GM19239 (cell line): ENCODE results near the gene GPR132.
"Not testable (repeated sequence)": the region's sequence is repeated elsewhere in the genome, so short reads cannot be mapped to it uniquely, and the experiment has no call there.

Experiments
- DNase-seq: peaks from one replicate; pipeline ENCODE4 v3.0.0; 2011; ENCODE audit warnings: low spot score; ENCODE audit not compliant: insufficient read length
- FAIRE-seq: peaks from 2 replicates; lab custom pipeline; 2011; peaks lifted over from hg19 to GRCh38; lab: Jason Lieb, UNC

GPR132 gene, protein sequence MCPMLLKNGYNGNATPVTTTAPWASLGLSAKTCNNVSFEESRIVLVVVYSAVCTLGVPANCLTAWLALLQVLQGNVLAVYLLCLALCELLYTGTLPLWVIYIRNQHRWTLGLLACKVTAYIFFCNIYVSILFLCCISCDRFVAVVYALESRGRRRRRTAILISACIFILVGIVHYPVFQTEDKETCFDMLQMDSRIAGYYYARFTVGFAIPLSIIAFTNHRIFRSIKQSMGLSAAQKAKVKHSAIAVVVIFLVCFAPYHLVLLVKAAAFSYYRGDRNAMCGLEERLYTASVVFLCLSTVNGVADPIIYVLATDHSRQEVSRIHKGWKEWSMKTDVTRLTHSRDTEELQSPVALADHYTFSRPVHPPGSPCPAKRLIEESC

GRCh38 chr14:105065280-105066228 is at the start of gene GPR132:
GPR132 (minus strand) TSS chr14:105065430; CDS start chr14:105055420, 10,010 bp downstream.
- FAIRE-seq, result peak; percentile 100
- DNase-seq, result peak; percentile 83

- DNase-seq, FAIRE-seq: not testable (repeated sequence)
These were observed 44.0 kb upstream of the GPR132 start for GRCh38 chr14:105109243-105109642.

GRCh38 chr14:105108516-105108864 is 43.3 kb upstream of the GPR132 start:
- no peak for FAIRE-seq
- DNase-seq, result no peak

- DNase-seq, result no peak
- no peak for FAIRE-seq
These were observed 42.7 kb upstream of the GPR132 start for GRCh38 chr14:105107781-105108515.

GRCh38 chr14:105107351-105107750 is 42.1 kb upstream of the GPR132 start:
- DNase-seq (no peak), FAIRE-seq (no peak)

DNA sequence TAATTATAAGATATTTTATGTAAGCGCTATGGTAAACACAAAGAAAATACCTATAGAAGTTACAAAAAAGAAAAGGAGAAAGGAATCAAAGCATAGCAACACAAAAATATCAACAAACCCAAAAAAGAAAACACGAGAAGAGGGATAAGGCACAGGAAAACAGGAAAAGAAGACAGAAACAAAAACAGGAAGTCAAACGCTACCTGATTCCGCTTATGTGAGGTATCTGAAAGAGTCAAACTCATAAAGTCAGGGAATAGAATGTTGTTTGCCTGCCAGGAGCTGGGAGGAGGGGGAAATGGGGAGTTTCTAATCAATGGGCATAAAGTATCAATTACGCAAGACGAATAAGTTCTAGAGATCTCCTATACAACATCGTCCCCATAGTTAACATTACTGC is 39.9 kb upstream of the GPR132 start:
- no peak for FAIRE-seq

DNA sequence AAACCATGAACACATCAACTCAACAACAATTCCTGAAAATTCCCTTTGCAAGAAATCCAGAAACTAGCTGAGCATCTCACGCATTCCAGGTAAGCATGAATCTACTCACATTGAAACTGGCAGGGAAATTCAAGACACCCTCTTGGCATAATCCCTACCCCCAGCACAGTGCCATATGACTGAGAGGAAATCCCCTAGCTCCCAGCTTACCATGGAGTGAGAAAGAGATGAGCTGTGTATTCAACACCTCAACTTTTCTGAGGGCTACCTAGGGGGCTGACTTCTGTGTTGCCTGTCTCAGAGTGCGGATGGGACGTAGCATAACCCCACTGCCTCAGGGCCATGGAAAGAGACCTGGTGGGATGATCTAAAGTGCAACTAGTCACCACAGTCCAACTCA is 37.7 kb upstream of the GPR132 start:
- FAIRE-seq (no peak), DNase-seq (no peak)

More for the DNA sequence above, 39.9 kb upstream of the GPR132 start:
- no peak for DNase-seq

DNA sequence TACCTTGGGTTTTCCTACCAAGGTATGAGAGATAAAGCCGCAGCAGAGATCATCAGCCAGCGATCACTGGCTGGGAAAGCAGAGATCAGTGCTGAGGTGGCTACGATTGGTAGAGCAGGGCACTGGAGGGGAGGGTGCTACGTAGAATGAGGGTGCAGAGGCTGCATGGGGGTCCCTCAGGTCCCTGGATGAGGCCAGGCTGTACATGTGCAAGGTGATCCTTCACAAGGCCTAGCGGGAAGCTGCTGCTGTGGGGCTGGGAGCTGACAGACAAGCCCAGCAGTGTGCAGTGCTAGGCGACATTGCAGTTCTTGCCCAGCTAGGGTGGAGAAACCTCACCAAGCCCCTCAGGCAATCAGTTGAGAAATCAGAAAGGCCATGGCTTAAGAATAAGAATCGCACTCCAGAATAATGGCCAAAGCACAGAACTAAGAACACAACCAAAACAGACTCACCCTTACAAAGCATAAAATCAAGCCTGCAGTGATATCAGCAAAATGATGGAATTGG is 37.2 kb upstream of the GPR132 start:
- DNase-seq (no peak), FAIRE-seq (no peak)

- DNase-seq, result no peak
- no peak for FAIRE-seq
These were observed 35.7 kb upstream of the GPR132 start for GRCh38 chr14:105100910-105101309.

DNA sequence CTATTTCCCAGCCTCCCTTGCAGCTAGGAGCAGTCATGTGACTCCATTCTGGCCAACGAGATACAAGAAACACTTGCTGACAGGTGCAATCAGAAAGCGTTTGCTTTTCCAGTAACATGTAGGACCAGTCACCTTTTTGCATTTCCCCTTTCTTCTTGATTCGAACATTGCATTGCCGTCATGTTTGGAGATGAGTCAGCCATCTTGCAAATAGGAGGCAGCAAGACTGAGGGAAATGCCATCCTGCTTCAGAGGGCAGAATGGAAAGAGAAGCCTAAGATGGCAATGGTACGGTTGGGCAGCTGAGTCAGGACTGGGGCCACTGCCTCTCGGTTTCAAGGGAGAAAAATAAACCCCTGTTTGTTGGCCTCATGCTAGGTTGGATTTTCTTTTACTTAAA is 34.5 kb upstream of the GPR132 start:
- no peak for FAIRE-seq

GRCh38 chr14:105098316-105098715 is 33.1 kb upstream of the GPR132 start:
- FAIRE-seq, result no peak
- DNase-seq, result no peak

More for the DNA sequence above, 34.5 kb upstream of the GPR132 start:
- DNase-seq, result no peak

DNA sequence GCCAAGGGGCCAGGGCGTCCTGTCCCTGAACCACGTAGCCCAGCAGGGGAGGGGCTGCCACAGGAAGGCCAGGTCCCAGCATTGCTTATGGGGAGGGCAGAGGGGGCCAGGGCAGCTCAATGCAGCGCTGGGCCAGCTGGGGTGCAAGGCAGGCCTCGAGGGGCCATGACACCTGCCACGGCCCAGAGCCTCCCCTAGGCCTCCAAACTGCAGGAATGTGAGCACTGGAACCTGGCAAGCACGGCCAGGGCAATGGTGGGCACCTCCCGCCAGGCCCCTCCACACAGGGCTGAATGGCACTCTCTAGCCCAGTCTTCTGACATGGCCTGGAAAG is 32.5 kb upstream of the GPR132 start:
- FAIRE-seq, result no peak

DNA sequence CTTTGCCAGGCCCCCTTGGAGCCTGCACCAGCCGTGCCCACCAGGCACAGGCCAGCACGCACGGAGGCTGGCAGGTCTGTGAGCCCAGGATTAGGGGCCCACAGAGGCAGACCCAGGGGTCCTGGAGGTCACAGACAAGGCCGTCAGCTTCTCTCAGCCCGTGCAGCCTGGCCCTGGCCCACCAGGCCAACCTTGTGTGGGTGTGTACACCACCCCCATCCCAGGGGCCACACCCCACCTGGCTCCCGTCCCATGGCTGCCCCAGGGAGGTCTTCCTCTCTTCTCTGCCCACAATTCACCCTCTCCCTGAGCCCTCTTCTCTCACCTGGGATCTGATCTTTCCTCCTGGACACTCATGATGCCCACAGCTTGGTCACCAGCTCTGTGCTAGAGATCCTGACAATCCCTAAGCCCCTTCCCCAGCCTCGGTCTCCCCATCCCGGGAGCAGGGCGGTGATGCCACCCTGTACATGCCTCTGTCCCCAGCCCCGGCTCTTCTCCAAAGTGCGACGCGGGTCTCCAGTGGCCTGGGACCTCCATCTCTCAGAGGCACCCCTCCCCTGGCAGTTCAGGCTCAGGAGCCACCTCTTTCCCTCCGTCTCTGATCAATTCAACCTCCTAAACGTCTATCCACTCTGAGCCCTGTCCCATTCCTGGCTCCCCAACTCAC is 31.1 kb upstream of the GPR132 start:
- no peak for DNase-seq
- FAIRE-seq, result no peak

More for the DNA sequence above, 32.5 kb upstream of the GPR132 start:
- DNase-seq, result no peak

DNA sequence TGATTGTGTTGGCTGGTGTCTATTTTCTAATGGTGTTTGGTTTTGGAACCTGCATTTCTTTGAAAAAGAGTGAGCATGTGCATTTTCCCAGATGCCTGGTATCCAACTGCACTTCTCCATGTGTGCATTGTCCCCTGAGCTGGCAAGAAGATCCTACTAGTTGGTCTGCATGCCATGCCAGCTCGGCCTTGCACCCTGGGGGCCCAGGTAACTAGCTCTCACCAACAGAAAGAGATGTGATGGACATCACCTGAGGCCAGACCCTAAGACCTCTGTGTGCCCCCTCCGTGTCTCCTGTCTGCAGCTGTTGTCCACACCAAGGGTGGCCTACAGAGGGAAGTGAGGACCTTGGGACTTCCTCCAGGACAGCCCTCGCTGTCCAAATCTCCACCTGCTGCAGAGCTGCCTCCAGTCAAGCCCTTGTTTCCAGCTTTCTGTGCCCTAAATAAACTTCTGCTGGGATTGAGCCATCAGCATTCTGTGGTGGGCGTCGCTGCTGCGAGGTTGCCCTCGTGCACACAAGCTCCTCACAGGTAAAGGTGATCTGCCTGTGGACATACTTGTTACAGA is 30.1 kb upstream of the GPR132 start:
- FAIRE-seq, result no peak
- DNase-seq, result no peak

DNA sequence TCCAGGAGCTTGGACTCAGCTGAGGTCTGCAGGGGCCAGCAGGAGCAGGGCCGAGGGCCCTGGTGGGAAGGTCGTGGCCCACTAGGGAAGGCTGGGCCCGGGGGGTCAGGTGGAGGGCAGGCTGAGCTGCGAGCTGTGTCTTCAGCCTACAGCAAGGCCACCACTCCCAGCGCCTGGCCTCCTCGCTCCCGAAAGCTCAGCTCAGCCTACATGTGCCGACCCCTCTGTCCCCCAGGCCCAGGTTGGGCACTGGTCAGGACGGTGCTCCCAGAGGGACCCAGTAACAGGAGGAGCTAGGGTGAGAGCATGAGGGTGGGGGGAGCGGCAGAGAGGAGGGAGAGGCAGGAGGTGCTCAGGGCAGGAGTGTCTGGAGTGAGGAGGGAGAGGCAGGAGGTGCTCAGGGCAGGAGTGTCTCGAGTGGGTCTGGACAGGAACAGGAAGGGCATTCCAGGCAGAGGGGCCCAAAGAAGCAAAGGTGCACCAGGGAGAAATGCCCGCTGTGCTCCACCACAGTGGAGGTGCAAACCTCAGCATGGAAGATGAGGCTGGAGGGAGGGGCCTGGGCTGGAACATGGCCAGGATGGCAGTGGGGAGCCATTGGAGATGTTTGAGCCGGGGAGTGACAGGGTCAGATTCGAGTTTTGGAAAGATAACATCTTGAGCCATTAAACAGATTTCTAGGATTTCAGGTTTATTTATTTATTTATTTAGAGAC is 29.1 kb upstream of the GPR132 start:
- FAIRE-seq, result no peak
- DNase-seq, result no peak

DNA sequence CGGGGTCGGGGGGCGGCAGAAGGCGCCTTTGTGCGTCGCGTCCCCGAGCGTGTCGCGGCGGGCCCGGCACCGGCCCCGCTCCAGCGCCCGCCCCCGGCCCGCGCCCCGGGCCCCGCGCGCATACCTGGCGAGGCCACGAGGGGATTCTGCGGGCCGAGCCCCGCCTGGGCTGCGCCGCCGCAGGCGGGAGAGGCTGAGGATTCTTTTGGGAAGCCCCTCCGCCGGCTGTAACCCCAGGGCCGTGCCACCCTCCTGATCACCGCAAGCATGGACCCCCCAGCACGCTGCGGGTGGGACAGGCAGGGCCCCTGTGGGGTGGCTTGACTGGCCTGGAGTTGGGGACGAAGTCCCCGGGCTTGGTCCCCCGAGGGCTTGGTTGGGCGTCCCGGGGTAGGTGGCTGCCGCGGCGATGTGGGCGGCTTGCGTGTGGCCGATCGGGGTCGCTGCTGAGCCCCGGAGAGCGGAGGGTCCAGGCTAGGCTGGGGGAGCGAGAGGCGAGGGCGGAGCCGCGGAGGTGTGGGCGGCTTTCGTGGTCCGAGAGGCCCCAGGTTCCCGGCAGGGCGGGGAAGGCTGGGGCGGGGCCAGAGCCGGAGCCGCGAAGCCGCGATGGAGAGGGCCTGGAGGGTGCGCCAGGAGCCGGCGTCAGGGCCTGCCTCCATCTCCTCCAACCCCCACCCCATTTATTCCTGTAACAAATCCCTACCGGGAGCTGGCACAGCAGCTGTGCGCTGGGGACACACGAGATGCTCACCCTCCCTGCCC is 28.4 kb upstream of the GPR132 start:
- DNase-seq (peak; percentile 94), FAIRE-seq (peak; percentile 87)

GRCh38 chr14:105093038-105093430 is 27.8 kb upstream of the GPR132 start:
- DNase-seq (peak; percentile 79), FAIRE-seq (peak; percentile 47)
